Endothelial cell of umbilical vein (primary cell): ENCODE data around the gene SURF1. TPM values are rescaled to one million over a fixed set of nuclear protein-coding genes. Genes with fewer than 3 reads are reported as not detected.

Experiments
- BruUV-seq: library from RNA; stranded (reverse); fragments of 400-500 nt; replicated peaks from 2 replicates; lab custom pipeline; 2021; lab: Mats Ljungman, UMichigan
- CTCF ChIA-PET: fragments of 300-600, 350-600 bp; sonication (Branson Sonifier 250); formaldehyde crosslinking; loops from one replicate; lab custom pipeline; 2021; ENCODE audit warnings: antibody characterized with exemption, inconsistent platforms; lab: Charles Lee
- POLR2A ChIA-PET: fragments of 300-600, 350-600 bp; sonication (Branson Sonifier 250); formaldehyde crosslinking; loops from one replicate; lab custom pipeline; 2021; ENCODE audit warnings: antibody characterized with exemption, inconsistent platforms; lab: Charles Lee
- DNase-seq: peaks from one replicate; pipeline ENCODE4 v3.0.0-alpha.2; 2011; ENCODE audit warnings: low read depth, low spot score
- FAIRE-seq: peaks from 2 replicates; lab custom pipeline; 2011; peaks lifted over from hg19 to GRCh38; lab: Jason Lieb, UNC
- H2AFZ ChIP-seq: 2 replicates; pipeline ENCODE4 v1.6.0; 2012; ENCODE audit warnings: low read depth, low read length, control low read depth, inconsistent platforms
- H3K27ac ChIP-seq: 2 replicates; pipeline ENCODE4 v1.5.1; 2011; ENCODE audit warnings: low read depth, mild to moderate bottlenecking, control low read depth, low read length, moderate library complexity; ENCODE audit not compliant: insufficient read depth
- H3K27me3 ChIP-seq, 2 experiments: 2 replicates each; pipeline versions ENCODE4 v1.6.0 to v1.6.1; 2011; ENCODE audit warnings: low read length in 2 of 2, mixed read lengths in 1 of 2; ENCODE audit not compliant: control insufficient read depth in 2 of 2, insufficient read depth in 2 of 2
- H3K36me3 ChIP-seq, 2 experiments: 2 replicates in 1 of 2; 3 replicates in 1 of 2; pipeline ENCODE4 v1.5.1; 2011; ENCODE audit warnings: low read length in 2 of 2, mild to moderate bottlenecking in 1 of 2, moderate library complexity in 1 of 2; ENCODE audit not compliant: control insufficient read depth in 2 of 2, insufficient read depth in 2 of 2; ENCODE audit errors: extremely low read depth in 1 of 2
- H3K4me1 ChIP-seq: 3 replicates; pipeline ENCODE4 v1.5.1; 2011; ENCODE audit warnings: mild to moderate bottlenecking, low read length; ENCODE audit not compliant: control insufficient read depth, insufficient read depth; ENCODE audit errors: extremely low read depth
- H3K4me2 ChIP-seq: 2 replicates; pipeline ENCODE4 v1.6.1; 2011; ENCODE audit warnings: low read length, control low read depth, mixed read lengths; ENCODE audit not compliant: insufficient read depth
- H3K4me3 ChIP-seq, 3 experiments: fragments of 200-600 bp in 1 of 3; sonication (generic), shearing (Covaris generic) in 1 of 3; replicated peaks in 1 of 3; 2 replicates each; pipeline ENCODE4 v1.5.1; 2011 to 2016; ENCODE audit warnings: control low read depth in 3 of 3, low read length in 3 of 3, mild to moderate bottlenecking in 2 of 3, inconsistent platforms in 1 of 3, low read depth in 1 of 3, moderate library complexity in 1 of 3; ENCODE audit not compliant: insufficient read depth in 1 of 3
- H3K79me2 ChIP-seq: 2 replicates; pipeline ENCODE4 v1.6.0; 2012; ENCODE audit warnings: low read length, inconsistent platforms; ENCODE audit not compliant: control insufficient read depth, insufficient read depth
- H3K9ac ChIP-seq: replicated peaks from 2 replicates; pipeline ENCODE3; 2011; ENCODE audit warnings: low read length, control low read depth; ENCODE audit not compliant: insufficient read depth; ENCODE audit errors: extremely low read depth
- H3K9me1 ChIP-seq: replicated peaks from 3 replicates; pipeline ENCODE4 v1.6.0; 2011; ENCODE audit warnings: mild to moderate bottlenecking, low read length; ENCODE audit not compliant: control insufficient read depth, insufficient read depth; ENCODE audit errors: extremely low read depth
- H3K9me3 ChIP-seq: replicated peaks from 2 replicates; pipeline ENCODE4 v1.5.1; 2012; ENCODE audit warnings: low read length, inconsistent platforms; ENCODE audit not compliant: control insufficient read depth, insufficient read depth
- H4K20me1 ChIP-seq: replicated peaks from 2 replicates; pipeline ENCODE3; 2011; ENCODE audit warnings: mild to moderate bottlenecking, low read length; ENCODE audit not compliant: control insufficient read depth, insufficient read depth; ENCODE audit errors: extremely low read depth
- CTCF ChIP-seq, 2 donors: IDR thresholded peaks; 1 replicate in 1 of 2; 2 replicates in 1 of 2; pipeline ENCODE4 v1.5.1; 2011; ENCODE audit warnings: low read length in 2 of 2, mild to moderate bottlenecking in 2 of 2, moderate library complexity in 2 of 2, control low read depth in 1 of 2, inconsistent platforms in 1 of 2, low read depth in 1 of 2; ENCODE audit not compliant: insufficient read depth in 1 of 2; ENCODE audit errors: extremely low read depth in 1 of 2
- FOS ChIP-seq: IDR thresholded peaks from 2 replicates; pipeline ENCODE4 v1.6.1; 2011; ENCODE audit warnings: mild to moderate bottlenecking, low read length, moderate library complexity, borderline replicate concordance; ENCODE audit not compliant: insufficient read depth
- JUN ChIP-seq: IDR thresholded peaks from 2 replicates; pipeline ENCODE4 v1.6.1; 2011; ENCODE audit warnings: borderline replicate concordance, low read depth; ENCODE audit not compliant: insufficient read length, insufficient read depth
- MYC ChIP-seq: IDR thresholded peaks from one replicate; pipeline ENCODE4 v1.6.1; 2011; ENCODE audit warnings: mild to moderate bottlenecking, low read depth, low read length
- POLR2A ChIP-seq: IDR thresholded peaks from 2 replicates; pipeline ENCODE4 v1.6.1; 2012; ENCODE audit warnings: low read depth, mild to moderate bottlenecking, control low read depth, low read length
- POLR2AphosphoS5 ChIP-seq: IDR thresholded peaks from 2 replicates; pipeline ENCODE4 v1.6.1; 2012; ENCODE audit warnings: low read depth, mild to moderate bottlenecking, control low read depth, low read length, moderate library complexity; ENCODE audit not compliant: insufficient read depth
- dilution Hi-C: fragments of 300-500 bp; cut with MboI; formaldehyde crosslinking; loops from one replicate; pipeline ENCODE4 v1.15.0; 2019; ENCODE audit warnings: low sequenced_read_pairs; ENCODE audit not compliant: extremely low pct_ligation_motif_present
- intact Hi-C: fragments of 100-400 bp; cut with micrococcal nuclease; formaldehyde crosslinking; loops from one replicate; pipeline ENCODE4 v1.10.0; 2022
- polyA plus RNA-seq, 4 experiments: library from polyadenylated mRNA; depleted of rRNA in 3 of 4; stranded (reverse) in 3 of 4; unstranded in 1 of 4; fragments of >200 nt; gene quantifications; 2 replicates each; pipeline versions ENCODE4 v1.2.1 to v1.2.3, GENCODE V29; 2011 to 2012; ENCODE audit warnings: missing spikeins in 1 of 4
- total RNA-seq: library from RNA; stranded (reverse); gene quantifications from 2 replicates; pipeline ENCODE4 v1.2.3, GENCODE V29; 2021

Gene SURF1
- total and polyA plus RNA-seq, 2 donors (not counting 3 experiments of a cell fraction or from before 2014, with no cell fraction given), result 22.8 to 27.1 TPM

DNA sequence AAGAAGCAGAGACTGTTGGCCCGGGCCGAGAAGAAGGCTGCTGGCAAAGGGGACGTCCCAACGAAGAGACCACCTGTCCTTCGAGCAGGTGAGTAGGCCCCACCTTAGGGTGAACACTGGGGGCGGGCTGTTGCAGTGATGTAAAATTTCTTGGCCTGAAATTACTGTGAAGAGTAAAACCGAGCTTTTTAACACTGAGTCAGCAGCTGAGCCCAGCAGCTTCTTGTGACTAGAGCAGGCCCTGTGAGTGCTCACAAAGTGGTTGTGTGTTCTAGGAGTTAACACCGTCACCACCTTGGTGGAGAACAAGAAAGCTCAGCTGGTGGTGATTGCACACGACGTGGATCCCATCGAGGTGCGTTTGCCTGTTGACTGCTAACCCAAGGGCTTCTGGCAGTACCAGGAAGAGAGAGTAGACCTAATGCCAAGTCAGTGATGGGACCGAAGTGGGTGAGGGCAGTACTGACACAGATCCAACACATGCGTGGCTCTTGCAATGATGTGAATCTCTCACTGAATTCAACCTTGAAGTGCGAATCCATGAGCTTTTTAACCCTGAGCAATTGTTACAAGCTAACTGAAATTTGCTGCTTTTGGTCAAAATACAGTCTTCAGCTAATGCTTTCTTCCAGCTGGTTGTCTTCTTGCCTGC lies 6.2 kb downstream of the SURF1 start:
- Histone ChIP-seq H3K9me1 (no peaks in the 10 kb centered on the region), H3K27me3 (no peaks in the 10 kb centered on the region), H3K4me1 (peaks cover 14% of the 10 kb centered on the region), H3K4me3 (peak overlapping the region in 1 of 3 experiments; percentile 84), H3K27ac (no peak overlapping the region), H2AFZ (no peak overlapping the region), H3K4me2 (peak overlapping the region; percentile 93), H3K36me3 (peaks cover 15 to 34% of the 10 kb centered on the region in 2 experiments), H3K79me2 (peaks cover 40% of the 10 kb centered on the region), H4K20me1 (no peaks in the 10 kb centered on the region), H3K9me3 (no peaks in the 10 kb centered on the region), H3K9ac (peak overlapping the region; percentile 98)
- POLR2A ChIA-PET, result interaction anchor here (0.8 kb wide), 1 partner anchor 19 kb away, joined by 3 read pairs; no protein-coding TSS in a partner anchor
- DNase-seq (no peak), FAIRE-seq (no peak)
- intact Hi-C loops, result loop anchor here (5.0 kb wide), 1 partner anchor 163 kb away; no protein-coding TSS in a partner anchor
- dilution Hi-C loops, result no loop called here
- peak; percentile 25 for TF ChIP-seq POLR2A
- no peak for TF ChIP-seq POLR2AphosphoS5
- no TSS peak for BruUV-seq
- CTCF ChIA-PET, result interaction anchor here (0.6 to 1.4 kb wide), 2 partner anchors 24 to 1992 kb away, joined by 3 read pairs; no protein-coding TSS in a partner anchor

DNA sequence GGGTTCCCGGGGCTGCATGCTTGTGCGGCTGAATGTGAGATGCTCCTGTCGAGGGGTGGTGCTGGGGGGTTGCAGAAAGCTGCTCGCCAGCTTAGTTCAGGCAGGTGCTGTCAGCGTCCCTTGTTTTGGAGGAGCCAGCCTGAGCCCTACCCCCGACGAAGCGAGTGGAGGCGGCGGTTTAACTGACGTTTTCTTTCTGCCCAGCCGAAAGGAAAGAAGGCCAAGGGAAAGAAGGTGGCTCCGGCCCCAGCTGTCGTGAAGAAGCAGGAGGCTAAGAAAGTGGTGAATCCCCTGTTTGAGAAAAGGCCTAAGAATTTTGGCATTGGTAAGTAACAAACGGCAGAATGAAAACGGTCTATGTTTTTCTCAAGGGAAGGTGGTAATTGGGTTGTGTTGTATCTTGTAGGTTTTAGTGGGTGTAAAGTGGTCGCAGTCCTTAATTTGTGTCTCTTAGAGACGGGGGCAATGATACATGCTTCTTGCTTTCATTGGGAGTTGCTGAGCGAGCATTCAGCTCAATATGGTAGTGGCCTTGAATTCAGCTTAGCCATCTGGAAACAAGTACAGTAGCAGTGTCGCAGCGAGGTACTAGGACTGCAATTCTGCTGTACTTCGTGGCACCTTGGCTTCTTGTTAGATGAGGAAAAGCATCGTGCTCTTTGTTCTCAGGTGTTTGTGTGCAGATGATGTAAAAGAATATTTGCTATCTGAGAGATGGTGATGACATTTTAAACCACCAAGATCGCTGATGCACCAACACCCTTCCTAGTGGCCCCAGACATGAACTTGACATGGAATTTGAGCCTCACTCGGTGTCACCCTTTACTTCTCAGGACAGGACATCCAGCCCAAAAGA lies 7.3 kb downstream of the SURF1 start:
- dilution Hi-C loops, result no loop called here
- POLR2A ChIA-PET, result interaction anchor here (1.1 to 1.7 kb wide), 3 partner anchors 8 to 111 kb away, joined by 8 to 10 read pairs (median 10); partner anchors contain the start of genes CACFD1, STKLD1, SURF1 and SURF2
- no TSS peak for BruUV-seq
- no peak overlapping the region for H2AFZ ChIP-seq
- FAIRE-seq (peak; percentile 18), DNase-seq (no peak)
- peak overlapping the region; percentile 98 for H3K9ac ChIP-seq
- no peaks in the 10 kb centered on the region for H3K9me1 ChIP-seq
- TF ChIP-seq JUN, result no peak
- TF ChIP-seq POLR2A, result peak; percentile 26
- no peak for TF ChIP-seq CTCF (IDR thresholded peaks at IDR 0.05; ENCODE audit: extremely low read depth in 1 of 2, insufficient read depth in 1 of 2, low read depth in 1 of 2, low read length in 2 of 2)
- TF ChIP-seq POLR2AphosphoS5, result no peak
- TF ChIP-seq FOS, result no peak
- no peak for TF ChIP-seq MYC
- intact Hi-C loops, result loop anchor here (1.0 to 5.0 kb wide), 2 partner anchors 27 to 162 kb away; partner anchors contain the start of genes STKLD1 and SURF4
- H3K27me3 ChIP-seq, result no peaks in the 10 kb centered on the region
- peaks cover 15 to 40% of the 10 kb centered on the region in 2 experiments for H3K36me3 ChIP-seq
- peak overlapping the region; percentile 93 for H3K4me2 ChIP-seq
- peaks cover 14% of the 10 kb centered on the region for H3K4me1 ChIP-seq
- no peaks in the 10 kb centered on the region for H4K20me1 ChIP-seq
- CTCF ChIA-PET, result interaction anchor here (1.1 kb wide), 2 partner anchors 20 to 29 kb away, joined by 3 read pairs; no protein-coding TSS in a partner anchor
- peak overlapping the region; percentile 91 for H3K27ac ChIP-seq
- peak overlapping the region; percentile 69 to 84 (median 83) for H3K4me3 ChIP-seq
- peaks cover 40% of the 10 kb centered on the region for H3K79me2 ChIP-seq
- no peaks in the 10 kb centered on the region for H3K9me3 ChIP-seq
